GM19239 (cell line): Measurements from ENCODE around the gene ADH1B.
"Not testable (repeated sequence)": the region's sequence is repeated elsewhere in the genome, so short reads cannot be mapped to it uniquely, and the experiment has no call there.

Experiments used
- DNase-seq: peaks from one replicate; pipeline ENCODE4 v3.0.0; 2011; ENCODE audit warnings: low spot score; ENCODE audit not compliant: insufficient read length
- FAIRE-seq: peaks from 2 replicates; lab custom pipeline; 2011; peaks lifted over from hg19 to GRCh38; lab: Jason Lieb, UNC

The ADH1B gene

GRCh38 chr4:99324979-99325378, 3.8 kb upstream of the ADH1B start:
- FAIRE-seq, result no peak
- DNase-seq, result no peak

- FAIRE-seq (peak; percentile 18), DNase-seq (no peak)
Observed at GRCh38 chr4:99324361-99324760, 3.2 kb upstream of the ADH1B start.

GRCh38 chr4:99323756-99324155, 2.6 kb upstream of the ADH1B start:
- no peak for FAIRE-seq

GRCh38 chr4:99317811-99318210, 3.4 kb downstream of the ADH1B start:
- peak; percentile 28 for FAIRE-seq
- not testable (repeated sequence) for DNase-seq

More at GRCh38 chr4:99323756-99324155, 2.6 kb upstream of the ADH1B start:
- no peak for DNase-seq

GRCh38 chr4:99317354-99317753, 3.8 kb downstream of the ADH1B start:
- DNase-seq, result no peak
- FAIRE-seq, result no peak

DNA sequence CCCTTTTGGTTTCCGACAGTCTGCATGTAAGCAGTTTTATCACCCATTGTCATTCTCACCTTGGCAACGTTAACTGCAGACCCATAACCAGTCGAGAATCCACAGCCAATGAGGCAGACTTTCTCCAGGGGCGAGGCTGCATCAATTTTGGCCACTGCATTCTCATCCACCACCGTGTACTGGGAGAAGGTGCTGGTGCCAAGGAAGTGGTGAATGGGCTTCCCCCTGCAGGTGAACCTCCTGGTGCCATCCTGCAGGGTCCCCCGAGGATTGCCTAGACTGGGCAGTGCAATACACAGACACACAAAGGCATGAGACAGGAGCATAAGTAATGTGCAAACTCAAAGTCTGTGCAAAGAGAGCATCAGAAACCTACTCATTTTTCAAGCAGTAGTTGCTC, 5.4 kb downstream of the ADH1B start:
- DNase-seq (no peak), FAIRE-seq (no peak)

DNA sequence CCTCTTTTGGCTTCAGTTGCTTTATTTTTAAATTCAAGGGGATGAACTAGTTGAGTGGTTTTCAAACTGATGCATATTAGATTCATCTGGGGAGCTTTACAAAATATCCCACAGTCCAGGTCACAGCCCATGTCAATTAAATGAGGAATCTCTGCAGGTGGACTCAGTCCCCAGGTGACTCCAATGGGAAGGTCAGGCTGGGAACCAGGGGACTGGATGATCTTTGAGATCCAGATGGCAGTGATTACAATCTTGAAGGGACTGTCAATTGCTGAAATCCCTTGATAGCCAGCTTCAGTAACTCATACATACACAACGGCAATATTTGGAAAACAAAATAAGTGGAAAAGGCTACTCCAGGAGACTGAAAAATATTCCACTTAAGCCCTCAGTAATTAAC, 7.0 kb downstream of the ADH1B start:
- FAIRE-seq (no peak), DNase-seq (no peak)

DNA sequence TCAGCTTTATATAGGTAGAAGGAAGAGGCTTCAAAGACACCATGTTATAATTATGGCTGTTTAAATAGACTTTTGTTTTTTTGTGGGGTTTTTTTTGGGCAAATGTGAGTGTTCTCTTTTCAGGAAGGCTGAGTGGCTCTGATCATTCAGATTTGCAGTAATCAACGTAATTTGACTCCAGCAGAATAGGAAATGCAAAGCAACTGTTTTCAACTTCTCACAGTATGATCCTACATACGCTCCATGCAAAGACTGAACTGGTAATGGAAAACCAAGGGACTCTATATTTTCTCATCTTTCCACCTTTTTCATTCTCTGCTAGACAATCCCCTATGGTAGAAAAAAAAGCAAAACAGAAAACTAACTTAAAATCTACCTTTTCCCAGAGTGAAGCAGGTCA, 10.8 kb downstream of the ADH1B start:
- FAIRE-seq, result peak; percentile 21

DNA sequence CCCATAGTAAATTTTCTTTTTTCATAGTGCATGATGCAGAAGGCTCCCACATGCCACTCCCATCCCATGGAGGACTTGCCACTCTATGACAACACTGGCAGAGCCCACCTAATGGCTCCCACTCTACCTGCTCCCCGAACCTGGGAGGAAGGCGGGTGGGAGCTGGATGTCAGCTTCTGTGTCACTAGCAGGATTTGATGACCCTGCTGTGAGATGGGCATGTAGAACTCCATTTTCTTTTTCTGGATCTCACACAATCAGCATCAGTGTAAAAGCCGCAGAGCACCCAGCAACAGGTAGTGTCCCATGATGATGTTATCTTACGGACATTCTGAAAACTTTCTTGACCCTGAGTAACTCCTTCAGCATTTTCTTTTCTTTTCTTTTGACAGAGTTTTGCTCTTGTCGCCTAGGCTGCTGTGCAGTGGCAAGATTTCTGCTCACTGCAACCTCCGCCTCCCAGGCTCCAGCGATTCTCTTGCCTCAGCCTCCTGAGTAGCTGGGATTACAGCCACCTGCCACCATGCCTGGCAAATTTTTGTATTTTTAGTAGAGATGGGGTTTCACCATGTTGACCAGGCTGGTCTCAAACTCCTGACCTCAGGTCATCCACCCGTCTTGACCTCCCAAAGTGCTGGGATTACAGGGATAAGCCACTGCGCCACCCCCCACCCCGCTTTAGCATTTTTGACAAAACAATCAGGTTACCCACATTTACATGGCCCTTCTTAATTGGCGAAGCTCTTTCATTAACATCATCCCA, 15.4 kb downstream of the ADH1B start:
- no peak for FAIRE-seq
- no peak for DNase-seq

More for the DNA sequence above, 10.8 kb downstream of the ADH1B start:
- DNase-seq, result no peak

DNA sequence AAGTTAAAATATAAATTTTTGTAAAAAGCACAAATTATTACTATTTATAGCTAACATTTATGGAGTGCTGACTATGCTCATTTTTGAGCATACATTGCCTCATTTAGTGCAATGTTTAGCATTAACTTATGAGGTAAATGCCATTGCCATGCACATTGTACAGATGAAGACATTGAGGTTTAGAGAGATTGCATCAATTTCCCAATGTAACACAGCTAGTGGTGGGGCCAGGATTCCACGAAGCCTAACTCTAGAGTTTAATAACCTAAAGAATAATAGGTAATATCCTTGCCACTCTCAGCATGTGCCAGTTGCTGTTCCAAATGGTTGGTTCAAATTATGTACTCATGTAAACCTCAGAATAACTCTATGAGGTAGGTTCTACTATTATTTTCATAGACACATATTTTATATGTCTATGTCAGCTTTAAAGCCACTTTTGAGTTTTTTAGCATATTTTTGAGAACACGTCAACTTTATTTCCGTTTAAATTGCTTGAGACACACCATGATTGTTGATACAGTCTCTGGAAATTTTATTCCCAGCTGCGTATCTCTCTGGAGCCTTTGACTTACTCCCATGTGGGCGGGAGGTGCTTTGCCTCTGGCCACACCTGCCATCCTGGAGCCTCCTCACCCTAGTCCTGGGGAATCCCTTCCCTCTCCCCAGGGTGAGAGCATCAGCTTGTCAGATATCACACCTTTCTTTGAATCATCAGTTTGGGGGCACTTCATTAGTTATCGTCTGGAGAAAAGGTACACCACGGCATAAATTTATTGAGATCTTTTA, 19.6 kb downstream of the ADH1B start:
- DNase-seq (no peak), FAIRE-seq (no peak)

- DNase-seq, result no peak
Observed at GRCh38 chr4:99300934-99301333, 20.3 kb downstream of the ADH1B start.

DNA sequence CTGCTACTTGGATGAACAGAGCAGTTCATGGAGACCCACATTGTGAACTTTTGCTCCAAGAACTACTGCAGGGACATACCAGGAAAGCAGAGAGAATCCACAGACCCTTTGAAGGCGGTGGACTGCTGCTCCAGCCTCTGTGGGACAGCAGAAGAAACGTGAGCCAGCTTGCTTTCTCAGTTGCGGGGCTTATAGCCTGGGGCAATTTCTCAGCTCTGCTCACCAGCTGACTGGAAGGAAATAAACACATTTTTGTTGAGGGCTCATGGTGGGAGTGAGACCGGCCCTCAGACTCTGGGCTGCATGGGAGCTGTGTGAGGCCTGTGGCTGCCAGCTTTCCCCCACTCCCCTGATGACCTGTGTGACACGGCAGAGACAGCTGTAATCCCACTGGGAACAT, 27.8 kb downstream of the ADH1B start:
- FAIRE-seq, result no peak
- DNase-seq, result no peak

More at GRCh38 chr4:99300934-99301333, 20.3 kb downstream of the ADH1B start:
- no peak for FAIRE-seq

DNA sequence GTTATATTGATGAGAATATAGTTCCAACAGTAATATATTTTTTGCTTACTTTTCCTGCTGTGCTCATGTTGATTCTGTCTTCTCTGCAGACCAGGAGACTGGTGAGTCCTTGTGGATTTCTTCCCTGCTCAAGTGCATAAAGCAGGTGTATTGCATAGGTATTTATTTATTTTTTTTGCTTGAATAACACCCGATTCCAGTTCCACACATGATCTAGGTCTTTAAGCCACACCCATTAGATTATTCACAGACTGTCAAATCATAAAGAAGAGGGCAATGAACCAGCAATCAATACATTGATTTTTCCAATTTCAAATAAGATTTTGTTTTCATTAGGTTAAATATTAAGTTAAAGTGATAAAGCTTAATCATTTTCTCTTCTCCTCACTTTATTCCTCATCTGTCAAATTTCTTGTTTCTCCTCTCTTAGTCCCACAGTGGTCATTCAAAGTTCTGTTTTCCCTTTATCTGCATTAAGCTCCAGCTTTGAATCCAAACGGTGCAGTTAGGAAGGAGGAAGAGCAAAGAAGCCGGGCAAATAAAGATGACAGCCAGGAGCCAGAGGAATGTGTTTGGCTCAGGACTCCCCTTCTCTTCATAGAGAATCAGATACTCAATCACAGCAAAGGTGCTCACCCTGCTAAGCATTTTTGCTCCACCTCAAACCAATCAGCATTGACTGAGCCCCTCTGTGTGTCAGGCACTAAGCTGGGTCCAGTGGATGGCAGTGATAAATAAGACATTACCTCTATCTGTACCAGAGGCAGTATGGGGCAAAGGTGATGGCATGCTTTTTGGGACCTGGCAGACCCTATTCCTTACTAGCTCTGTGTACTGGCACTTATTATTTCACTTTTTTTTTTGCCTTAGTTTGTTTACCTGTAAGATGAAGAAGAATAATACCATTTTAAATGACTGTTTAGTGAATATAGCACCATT, 30.1 kb downstream of the ADH1B start, which contains the start of gene ADH1A:
ADH1A (minus strand) TSS at position 138 of the 939 bp plus-strand sequence; CDS start at position 67, 71 bp downstream.
- DNase-seq, result no peak
- FAIRE-seq, result no peak

- DNase-seq (no peak), FAIRE-seq (no peak)
Observed at GRCh38 chr4:99285387-99285786, 35.8 kb downstream of the ADH1B start.

GRCh38 chr4:99282731-99283130, 38.5 kb downstream of the ADH1B start:
- FAIRE-seq (no peak), DNase-seq (no peak)

DNA sequence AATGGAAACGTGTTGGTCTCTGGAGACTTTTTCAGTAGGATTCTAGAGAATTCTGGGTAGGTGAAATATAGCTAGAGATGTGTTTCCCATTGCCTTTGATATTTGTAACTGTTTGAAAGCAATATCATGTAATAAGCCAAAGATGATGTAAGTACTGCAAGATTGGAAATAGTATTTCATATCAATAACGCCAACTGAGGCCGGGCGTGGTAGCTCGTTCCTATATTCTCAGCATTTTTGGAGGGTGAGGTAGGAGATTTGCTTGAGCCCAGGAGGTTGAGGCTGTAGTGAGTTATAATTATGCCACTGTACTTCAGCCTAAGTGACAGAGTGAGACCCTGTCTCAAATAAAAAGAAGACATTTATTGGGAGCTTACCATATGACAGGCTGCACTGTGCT, 39.9 kb downstream of the ADH1B start:
- FAIRE-seq (no peak), DNase-seq (no peak)

DNA sequence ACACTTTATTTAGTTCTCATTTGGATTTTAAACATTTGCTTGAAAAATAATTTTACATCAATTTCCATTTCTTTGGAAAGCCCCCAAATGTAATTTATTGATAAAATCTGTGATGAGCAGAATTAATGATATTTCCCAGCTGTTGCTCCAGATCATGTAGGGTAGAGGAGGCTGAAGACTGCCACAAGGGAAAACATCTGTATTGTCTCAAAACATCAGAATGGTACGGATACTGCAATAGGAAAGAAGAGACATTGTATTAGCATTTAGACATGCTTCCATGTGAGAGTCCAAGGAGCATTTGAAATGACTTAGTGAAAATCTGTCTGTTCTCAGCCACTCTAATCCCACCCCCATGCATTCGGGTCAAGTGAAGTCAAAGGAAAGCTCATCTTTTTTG, 44.8 kb downstream of the ADH1B start:
- FAIRE-seq (no peak), DNase-seq (no peak)

GRCh38 chr4:99275885-99276284, 45.3 kb downstream of the ADH1B start:
- no peak for FAIRE-seq
- DNase-seq, result no peak

DNA sequence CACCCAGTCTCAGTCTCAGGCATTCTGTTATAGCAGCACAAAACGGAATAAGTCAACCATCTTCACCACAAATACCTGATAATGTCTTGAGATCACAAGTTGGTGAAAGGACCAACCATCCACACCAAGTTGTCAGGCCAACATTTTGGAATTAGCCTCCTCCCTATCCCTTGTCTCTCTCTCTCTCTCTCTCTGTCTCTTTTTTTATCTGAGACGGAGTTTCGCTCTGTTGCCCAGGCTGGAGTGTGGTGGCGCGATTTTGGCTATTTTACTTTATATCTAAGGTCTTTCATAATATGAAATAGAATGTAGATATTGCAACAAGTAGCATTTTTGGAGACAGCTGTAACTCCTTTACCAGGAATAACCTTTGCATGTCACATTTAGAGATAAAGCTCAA, 46.2 kb downstream of the ADH1B start:
- DNase-seq (no peak), FAIRE-seq (no peak)

- DNase-seq (no peak), FAIRE-seq (no peak)
Observed at GRCh38 chr4:99273704-99274103, 47.5 kb downstream of the ADH1B start.
